ENCODE measurements around the gene CNTNAP2. TPM values are rescaled to one million over a fixed set of nuclear protein-coding genes. Genes with fewer than 3 reads are reported as not detected.

CNTNAP2 gene
- total and polyA plus RNA-seq, 4 donors: not detected

DNA sequence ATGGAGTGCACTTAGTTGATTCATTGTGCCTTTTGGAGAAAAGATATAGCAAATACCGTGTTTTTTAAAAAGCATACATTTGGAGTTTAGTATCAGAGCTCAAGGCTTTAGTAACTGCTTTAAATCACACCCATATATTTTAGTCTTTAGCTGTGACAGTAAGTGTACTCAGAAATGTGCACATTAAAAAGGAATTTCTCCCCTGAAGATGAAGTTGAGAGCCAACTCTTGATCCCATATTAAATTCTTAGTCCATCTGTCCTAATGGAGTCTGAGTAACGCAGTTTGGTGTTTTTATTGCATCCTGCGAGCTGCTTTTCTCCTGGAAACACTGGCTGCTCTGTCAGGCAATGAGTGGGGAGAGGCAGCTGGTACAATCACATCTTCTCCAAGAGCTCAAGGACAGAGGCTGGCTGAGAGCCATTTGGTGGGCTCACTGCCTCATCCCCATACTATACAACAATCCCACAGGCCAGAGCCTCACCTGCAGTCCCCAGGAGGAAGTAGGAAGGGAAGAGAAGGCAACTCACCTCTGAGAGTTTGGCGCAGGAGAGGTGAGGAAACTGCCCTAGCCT is 2000.3 kb downstream of the CNTNAP2 start:
- Histone ChIP-seq H3K27me3 (ENCODE audit: control insufficient read depth in 1 of 2, insufficient read depth in 2 of 2, low read length in 1 of 2) (no peaks in the 10 kb centered on the region), H3K9me3 (ENCODE audit: control insufficient read depth, low read length) (no peaks in the 10 kb centered on the region), H3K4me3 (ENCODE audit: low read length in 2 of 2) (no peak overlapping the region), H3K27ac (ENCODE audit: low read depth in 1 of 2, low read length in 2 of 2) (no peak overlapping the region), H3K36me3 (ENCODE audit: control insufficient read depth in 1 of 2, insufficient read depth in 2 of 2, low read length in 1 of 2) (no peaks in the 10 kb centered on the region), H3K4me1 (ENCODE audit: control insufficient read depth in 1 of 2, insufficient read depth in 2 of 2, low read length in 2 of 2) (no peaks in the 10 kb centered on the region)
- intact Hi-C loops (cut with DNase I): no loop called here
- WGBS, 2 donors: 42 to 47% methylated on average over 4 of the region's 4 CpGs
- DNase-seq (no peak), ATAC-seq (ENCODE audit: low FRiP score) (no peak)

DNA sequence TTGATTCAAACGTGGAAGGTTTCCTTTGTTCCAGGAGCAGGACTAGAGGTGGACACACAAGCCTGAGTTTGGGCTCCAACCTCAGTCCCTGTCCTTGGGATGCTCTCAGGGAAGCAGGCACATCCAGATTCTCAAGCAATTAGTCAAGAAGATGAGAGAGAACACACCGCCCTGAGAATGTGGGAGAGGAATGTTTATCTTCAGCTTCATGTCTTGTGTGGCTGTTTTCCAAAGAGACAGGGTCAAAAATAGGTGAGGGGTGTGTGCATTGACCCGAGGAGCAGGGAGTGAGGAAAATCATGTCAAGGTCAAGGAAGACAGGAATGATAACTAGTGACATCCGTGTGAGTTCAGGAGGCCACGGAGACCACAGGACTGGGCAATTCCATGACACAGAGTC is 2001.8 kb downstream of the CNTNAP2 start:
- H3K4me1 ChIP-seq (ENCODE audit: control insufficient read depth in 1 of 2, insufficient read depth in 2 of 2, low read length in 2 of 2): no peaks in the 10 kb centered on the region
- 28 to 42% methylated on average over 5 of the region's 5 CpGs for WGBS, 2 donors
- DNase-seq (no peak), ATAC-seq (ENCODE audit: low FRiP score) (no peak)
- H3K9me3 ChIP-seq (ENCODE audit: control insufficient read depth, low read length): no peaks in the 10 kb centered on the region
- H3K27ac ChIP-seq (ENCODE audit: low read depth in 1 of 2, low read length in 2 of 2): no peak overlapping the region
- intact Hi-C loops (cut with DNase I): no loop called here
- H3K36me3 ChIP-seq (ENCODE audit: control insufficient read depth in 1 of 2, insufficient read depth in 2 of 2, low read length in 1 of 2): no peaks in the 10 kb centered on the region
- no peaks in the 10 kb centered on the region for H3K27me3 ChIP-seq (ENCODE audit: control insufficient read depth in 1 of 2, insufficient read depth in 2 of 2, low read length in 1 of 2)
- no peak overlapping the region for H3K4me3 ChIP-seq (ENCODE audit: low read length in 2 of 2)

DNA sequence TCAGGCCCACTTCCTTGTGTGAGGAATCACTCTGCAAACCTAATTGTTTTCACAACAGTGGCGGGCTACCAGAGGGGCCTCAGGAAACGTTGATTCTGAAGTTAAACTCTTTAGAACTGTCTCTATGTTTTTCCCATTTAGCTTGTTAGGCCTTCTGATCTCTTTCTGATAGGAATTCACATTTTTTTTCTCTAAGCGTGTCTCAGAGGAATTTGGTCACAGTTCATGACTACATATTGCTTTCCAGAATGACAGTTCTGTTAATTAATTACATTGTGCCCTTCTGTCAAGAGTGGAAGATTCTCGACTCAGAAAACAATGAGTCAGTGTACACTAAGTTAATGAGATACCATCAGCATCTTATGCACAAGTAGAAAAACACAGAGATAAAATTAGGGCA is 2004.8 kb downstream of the CNTNAP2 start:
- Histone ChIP-seq H3K36me3 (ENCODE audit: control insufficient read depth in 1 of 2, insufficient read depth in 2 of 2, low read length in 1 of 2) (no peaks in the 10 kb centered on the region), H3K27ac (ENCODE audit: low read depth in 1 of 2, low read length in 2 of 2) (no peak overlapping the region), H3K4me1 (ENCODE audit: control insufficient read depth in 1 of 2, insufficient read depth in 2 of 2, low read length in 2 of 2) (no peaks in the 10 kb centered on the region), H3K27me3 (ENCODE audit: control insufficient read depth in 1 of 2, insufficient read depth in 2 of 2, low read length in 1 of 2) (no peaks in the 10 kb centered on the region), H3K9me3 (ENCODE audit: control insufficient read depth, low read length) (no peaks in the 10 kb centered on the region), H3K4me3 (ENCODE audit: low read length in 2 of 2) (no peak overlapping the region)
- 38 to 49% methylated on average over 4 of the region's 4 CpGs for WGBS, 2 donors
- no peak for ATAC-seq (ENCODE audit: low FRiP score)
- no peak for DNase-seq
- intact Hi-C loops (cut with DNase I): no loop called here

DNA sequence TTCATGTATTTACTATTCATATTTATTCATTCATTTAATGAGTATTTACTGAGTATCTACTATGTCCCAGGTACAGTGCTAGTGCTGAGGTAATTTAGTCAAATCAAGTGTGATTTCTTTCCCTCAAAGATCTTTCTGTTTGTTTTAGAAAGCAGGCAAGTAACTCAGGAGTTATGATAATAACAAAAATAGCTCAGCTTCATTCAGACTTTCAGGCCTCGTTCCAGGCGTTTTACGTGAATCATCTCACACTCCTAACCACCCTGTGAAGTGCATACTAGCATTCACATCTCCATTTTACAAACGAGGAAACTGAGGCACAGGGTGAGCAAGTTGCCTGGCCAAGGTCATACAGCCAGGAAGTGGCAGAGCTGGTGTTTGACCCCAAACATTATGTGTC is 2005.2 kb downstream of the CNTNAP2 start:
- no peak overlapping the region for H3K27ac ChIP-seq (ENCODE audit: low read depth in 1 of 2, low read length in 2 of 2)
- no peaks in the 10 kb centered on the region for H3K9me3 ChIP-seq (ENCODE audit: control insufficient read depth, low read length)
- DNase-seq (no peak), ATAC-seq (ENCODE audit: low FRiP score) (no peak)
- H3K36me3 ChIP-seq (ENCODE audit: control insufficient read depth in 1 of 2, insufficient read depth in 2 of 2, low read length in 1 of 2): no peaks in the 10 kb centered on the region
- WGBS, 2 donors: 24 to 29% methylated on average over 4 of the region's 4 CpGs
- H3K27me3 ChIP-seq (ENCODE audit: control insufficient read depth in 1 of 2, insufficient read depth in 2 of 2, low read length in 1 of 2): no peaks in the 10 kb centered on the region
- no peaks in the 10 kb centered on the region for H3K4me1 ChIP-seq (ENCODE audit: control insufficient read depth in 1 of 2, insufficient read depth in 2 of 2, low read length in 2 of 2)
- no peak overlapping the region for H3K4me3 ChIP-seq (ENCODE audit: low read length in 2 of 2)
- intact Hi-C loops (cut with DNase I): no loop called here

DNA sequence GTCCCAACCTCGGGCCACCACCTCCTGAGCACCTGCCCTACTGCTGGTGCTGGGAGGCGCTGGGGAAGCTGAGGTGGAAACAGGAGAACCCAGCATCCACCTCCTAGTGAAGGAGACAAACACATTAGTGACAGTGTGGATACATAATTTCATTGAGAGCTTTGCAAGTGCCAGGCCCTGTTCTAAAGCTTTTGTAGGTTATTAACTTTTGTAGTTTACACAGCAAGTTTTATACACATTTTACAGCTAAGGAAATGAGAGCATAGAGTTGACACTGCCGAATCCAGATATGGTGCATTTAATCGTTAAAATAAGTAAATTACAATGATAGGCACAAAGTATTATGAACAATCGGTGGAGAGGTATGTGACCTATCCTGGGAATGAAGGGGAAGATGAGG is 2007.9 kb downstream of the CNTNAP2 start:
- no peaks in the 10 kb centered on the region for H3K27me3 ChIP-seq (ENCODE audit: control insufficient read depth in 1 of 2, insufficient read depth in 2 of 2, low read length in 1 of 2)
- H3K36me3 ChIP-seq (ENCODE audit: control insufficient read depth in 1 of 2, insufficient read depth in 2 of 2, low read length in 1 of 2): no peaks in the 10 kb centered on the region
- 78 to 79% methylated on average over 5 of the region's 5 CpGs for WGBS, 2 donors
- H3K4me3 ChIP-seq (ENCODE audit: low read length in 2 of 2): no peak overlapping the region
- ATAC-seq (ENCODE audit: low FRiP score): no peak
- H3K27ac ChIP-seq (ENCODE audit: low read depth in 1 of 2, low read length in 2 of 2): no peak overlapping the region
- H3K4me1 ChIP-seq (ENCODE audit: control insufficient read depth in 1 of 2, insufficient read depth in 2 of 2, low read length in 2 of 2): no peaks in the 10 kb centered on the region
- no peaks in the 10 kb centered on the region for H3K9me3 ChIP-seq (ENCODE audit: control insufficient read depth, low read length)
- DNase-seq: no peak
- intact Hi-C loops (cut with DNase I): no loop called here

DNA sequence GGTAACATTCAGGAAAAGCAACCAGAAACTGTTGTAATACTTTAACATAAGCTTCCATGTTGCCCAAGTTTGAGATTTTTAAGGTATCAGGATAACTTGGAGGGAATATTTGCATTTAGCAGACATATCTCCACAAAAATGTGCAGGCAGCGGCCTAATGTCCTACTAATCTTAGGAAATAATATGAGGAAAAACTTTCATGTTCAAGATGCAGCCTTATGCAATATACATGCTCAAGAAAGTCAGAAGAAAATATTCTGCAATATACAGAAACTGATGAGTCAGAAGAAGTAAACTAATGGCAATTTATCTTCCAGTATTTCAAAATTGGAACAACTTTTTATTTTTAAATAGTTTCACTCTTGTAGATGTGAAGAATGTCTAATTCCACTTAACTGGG is 2010.8 kb downstream of the CNTNAP2 start:
- H3K4me1 ChIP-seq (ENCODE audit: control insufficient read depth in 1 of 2, insufficient read depth in 2 of 2, low read length in 2 of 2): no peaks in the 10 kb centered on the region
- WGBS, 2 donors: 82 to 86% methylated on average over 1 of the region's 1 CpG
- no peak for ATAC-seq (ENCODE audit: low FRiP score)
- H3K9me3 ChIP-seq (ENCODE audit: control insufficient read depth, low read length): no peaks in the 10 kb centered on the region
- H3K36me3 ChIP-seq (ENCODE audit: control insufficient read depth in 1 of 2, insufficient read depth in 2 of 2, low read length in 1 of 2): no peaks in the 10 kb centered on the region
- intact Hi-C loops (cut with DNase I): no loop called here
- H3K27me3 ChIP-seq (ENCODE audit: control insufficient read depth in 1 of 2, insufficient read depth in 2 of 2, low read length in 1 of 2): no peaks in the 10 kb centered on the region
- H3K4me3 ChIP-seq (ENCODE audit: low read length in 2 of 2): no peak overlapping the region
- no peak for DNase-seq
- H3K27ac ChIP-seq (ENCODE audit: low read depth in 1 of 2, low read length in 2 of 2): no peak overlapping the region

DNA sequence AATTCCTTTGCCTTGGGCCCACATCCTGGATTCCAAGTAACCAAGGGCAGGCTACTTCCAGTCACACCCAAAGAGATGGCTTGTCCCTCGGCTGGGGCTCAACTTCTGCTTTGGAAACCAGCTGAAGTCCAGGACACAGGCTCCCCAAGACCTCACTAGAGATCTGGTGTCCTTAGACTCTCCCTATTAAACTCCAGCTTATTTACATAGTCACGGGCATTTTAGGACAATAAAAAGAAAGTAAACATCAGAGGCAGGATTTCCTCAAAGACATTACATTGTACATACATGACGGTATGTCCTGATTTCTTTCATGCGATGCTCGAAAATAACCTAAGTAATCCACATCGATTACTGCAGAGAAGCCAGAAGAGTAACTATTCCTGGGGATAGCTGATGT is 2012.4 kb downstream of the CNTNAP2 start:
- no peaks in the 10 kb centered on the region for H3K27me3 ChIP-seq (ENCODE audit: control insufficient read depth in 1 of 2, insufficient read depth in 2 of 2, low read length in 1 of 2)
- H3K36me3 ChIP-seq (ENCODE audit: control insufficient read depth in 1 of 2, insufficient read depth in 2 of 2, low read length in 1 of 2): no peaks in the 10 kb centered on the region
- no peak for ATAC-seq (ENCODE audit: low FRiP score)
- H3K4me1 ChIP-seq (ENCODE audit: control insufficient read depth in 1 of 2, insufficient read depth in 2 of 2, low read length in 2 of 2): no peaks in the 10 kb centered on the region
- intact Hi-C loops (cut with DNase I): no loop called here
- no peak overlapping the region for H3K4me3 ChIP-seq (ENCODE audit: low read length in 2 of 2)
- H3K27ac ChIP-seq (ENCODE audit: low read depth in 1 of 2, low read length in 2 of 2): no peak overlapping the region
- 79 to 86% methylated on average over 6 of the region's 6 CpGs for WGBS, 2 donors
- no peak for DNase-seq
- no peaks in the 10 kb centered on the region for H3K9me3 ChIP-seq (ENCODE audit: control insufficient read depth, low read length)

DNA sequence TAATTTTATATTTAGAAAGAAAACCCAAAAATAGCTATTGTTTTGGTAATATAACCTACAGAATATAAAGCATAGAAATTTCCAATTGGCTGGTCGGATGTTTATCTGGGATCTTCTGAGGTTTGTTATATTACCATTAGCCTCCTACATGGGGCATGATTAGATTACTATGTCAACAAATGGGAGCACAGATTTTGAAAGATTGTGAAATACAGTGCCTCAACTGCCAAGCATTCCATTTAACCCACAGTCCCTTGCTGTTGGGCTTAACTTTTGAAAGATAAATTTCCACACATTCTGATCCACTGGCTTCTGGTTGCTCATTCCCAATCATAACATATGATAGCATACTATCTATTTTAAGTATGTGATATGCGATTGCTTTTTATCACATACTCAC is 2018.5 kb downstream of the CNTNAP2 start:
- Histone ChIP-seq H3K27me3 (ENCODE audit: control insufficient read depth in 1 of 2, insufficient read depth in 2 of 2, low read length in 1 of 2) (peaks cover 0 to 5% of the 10 kb centered on the region in 2 donors), H3K27ac (ENCODE audit: low read depth in 1 of 2, low read length in 2 of 2) (no peak overlapping the region), H3K4me3 (ENCODE audit: low read length in 2 of 2) (no peak overlapping the region), H3K4me1 (ENCODE audit: control insufficient read depth in 1 of 2, insufficient read depth in 2 of 2, low read length in 2 of 2) (no peaks in the 10 kb centered on the region), H3K9me3 (ENCODE audit: control insufficient read depth, low read length) (no peaks in the 10 kb centered on the region), H3K36me3 (ENCODE audit: control insufficient read depth in 1 of 2, insufficient read depth in 2 of 2, low read length in 1 of 2) (no peaks in the 10 kb centered on the region)
- ATAC-seq (ENCODE audit: low FRiP score) (no peak), DNase-seq (no peak)
- intact Hi-C loops (cut with DNase I): no loop called here
- 10 to 14% methylated on average over 2 of the region's 2 CpGs for WGBS, 2 donors

DNA sequence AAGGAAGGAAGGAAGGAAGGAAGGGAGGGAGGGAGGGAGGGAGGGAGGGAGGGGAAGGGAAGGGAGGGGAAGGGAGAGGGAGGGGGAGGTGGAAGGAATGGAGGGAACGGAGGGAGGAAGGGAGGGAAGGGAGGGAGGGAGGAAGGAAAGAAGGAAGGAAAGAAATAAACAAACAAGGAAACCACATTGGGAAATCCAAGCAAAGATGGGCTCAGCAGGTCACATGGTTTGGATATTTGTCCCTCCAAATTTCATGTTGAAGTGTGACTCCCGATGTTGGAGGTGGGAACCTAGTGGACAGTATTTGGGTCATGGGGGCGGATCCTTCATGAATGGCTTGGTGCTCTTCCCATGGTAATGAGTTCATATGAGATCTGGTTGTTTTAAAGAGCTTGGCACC is 2019.4 kb downstream of the CNTNAP2 start:
- H3K27ac ChIP-seq (ENCODE audit: low read depth in 1 of 2, low read length in 2 of 2): no peak overlapping the region
- H3K9me3 ChIP-seq (ENCODE audit: control insufficient read depth, low read length): no peaks in the 10 kb centered on the region
- H3K4me1 ChIP-seq (ENCODE audit: control insufficient read depth in 1 of 2, insufficient read depth in 2 of 2, low read length in 2 of 2): no peaks in the 10 kb centered on the region
- peaks cover 0 to 5% of the 10 kb centered on the region in 2 donors for H3K27me3 ChIP-seq (ENCODE audit: control insufficient read depth in 1 of 2, insufficient read depth in 2 of 2, low read length in 1 of 2)
- DNase-seq (no peak), ATAC-seq (ENCODE audit: low FRiP score) (no peak)
- intact Hi-C loops (cut with DNase I): no loop called here
- WGBS, 2 donors: 91 to 92% methylated on average over 3 of the region's 3 CpGs
- H3K4me3 ChIP-seq (ENCODE audit: low read length in 2 of 2): no peak overlapping the region
- no peaks in the 10 kb centered on the region for H3K36me3 ChIP-seq (ENCODE audit: control insufficient read depth in 1 of 2, insufficient read depth in 2 of 2, low read length in 1 of 2)

All from aorta (tissue), 5 donors.